H1 (cell line): ENCODE measurements around the gene YIF1A. TPM values are rescaled to one million over a fixed set of nuclear protein-coding genes. Genes with fewer than 3 reads are reported as not detected.

ENCODE experiments used
- BRCA1 ChIP-seq: IDR thresholded peaks from 2 replicates; pipeline ENCODE4 v1.6.1; 2012; ENCODE audit warnings: low read depth, low read length, improper control_type of control experiment
- KDM1A ChIP-seq: fragments of 200-600, 300-600 bp; sonication (generic); IDR thresholded peaks from 2 replicates; pipeline ENCODE4 v1.7.1; 2016; ENCODE audit warnings: mild to moderate bottlenecking, low read length, borderline replicate concordance
- RAD21 ChIP-seq, 2 experiments: IDR thresholded peaks in 1 of 2; conservative IDR thresholded peaks in 1 of 2; 2 replicates each; pipeline ENCODE4 v1.6.1; 2011; ENCODE audit warnings: low read depth in 2 of 2, low read length in 2 of 2, improper control_type of control experiment in 1 of 2, inconsistent platforms in 1 of 2, mild to moderate bottlenecking in 1 of 2, moderate library complexity in 1 of 2
- RXRA ChIP-seq: IDR thresholded peaks from 2 replicates; pipeline ENCODE4 v1.6.1; 2011; ENCODE audit warnings: low read depth, mild to moderate bottlenecking, low read length, moderate library complexity; ENCODE audit not compliant: insufficient read depth
- SP1 ChIP-seq: IDR thresholded peaks from 2 replicates; pipeline ENCODE4 v1.6.1; 2011; ENCODE audit warnings: low read depth, low read length
- TEAD4 ChIP-seq: IDR thresholded peaks from 2 replicates; pipeline ENCODE4 v1.6.1; 2012; ENCODE audit warnings: low read depth, low read length, inconsistent platforms, mixed read lengths
- YY1 ChIP-seq: IDR thresholded peaks from 2 replicates; pipeline ENCODE4 v1.6.1; 2011; ENCODE audit warnings: low read depth, mild to moderate bottlenecking, low read length
- polyA plus RNA-seq, 7 experiments: library from polyadenylated mRNA; depleted of rRNA in 3 of 7; stranded (reverse) in 5 of 7; unstranded in 2 of 7; fragments of >200 nt in 5 of 7; fragments of 200-250 nt in 2 of 7; gene quantifications; 1 replicate in 5 of 7; 2 replicates in 1 of 7; 4 replicates in 1 of 7; pipeline versions ENCODE4 v1.2.1 to v1.2.3, GENCODE V29; 2011 to 2013; ENCODE audit warnings: missing spikeins in 2 of 7, mixed read lengths in 2 of 7
- total RNA-seq: library from RNA; stranded (reverse); fragmentation: NEBNext Ultra II Directional; extraction: Animal tissue kit (Norgen Biotek cat#: 25700); gene quantifications from 2 replicates; pipeline ENCODE4 v1.2.1, GENCODE V29; 2021

Gene YIF1A
- total and polyA plus RNA-seq, 2 of the 8 experiments (the other 6 are each of a cell fraction or from before 2014, with no cell fraction given): 70.1 to 178 TPM

DNA sequence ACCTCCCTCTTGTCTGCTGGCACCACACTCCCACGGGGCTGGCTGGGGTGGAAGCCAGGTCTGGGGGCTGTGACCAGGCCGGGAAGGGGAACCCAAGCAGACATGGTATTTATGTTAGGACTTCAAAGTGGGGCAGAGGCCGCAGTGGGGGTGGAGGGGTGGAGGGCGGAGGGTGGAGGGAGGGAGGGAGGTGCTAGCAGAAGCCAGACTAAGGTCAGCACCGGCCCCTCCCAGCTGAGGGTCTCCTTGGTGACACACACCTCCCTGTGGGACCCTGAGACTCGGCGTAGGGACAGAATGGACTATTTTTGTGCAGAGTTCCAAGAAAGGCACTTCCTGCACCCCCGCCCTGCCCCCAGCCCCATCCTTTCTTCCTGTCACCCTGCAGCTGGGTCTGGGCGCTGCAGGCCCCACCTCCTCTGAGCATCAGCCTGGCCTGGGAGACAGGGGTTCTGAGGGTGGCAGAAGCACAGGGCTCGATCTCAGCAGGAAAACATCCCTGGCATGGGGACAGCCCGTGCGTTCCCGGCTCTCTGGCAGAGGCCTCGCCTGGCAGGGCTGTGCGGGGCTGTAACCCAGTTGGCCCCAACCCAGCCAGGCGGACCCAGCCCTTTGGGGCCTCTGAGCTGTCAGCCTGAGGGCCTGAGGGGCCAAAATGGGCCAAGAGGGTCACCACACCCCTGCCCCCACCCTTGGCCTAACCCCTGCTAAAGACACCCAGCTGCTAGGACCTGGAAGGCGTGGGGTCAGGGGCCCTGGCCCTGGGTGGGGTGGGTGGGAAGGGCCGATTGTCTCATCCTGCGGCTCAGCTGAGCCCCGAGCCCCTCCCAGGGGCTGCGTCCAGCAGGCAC lies 37.5 kb upstream of the YIF1A start (continued):
- TF ChIP-seq TEAD4 (no peak), SP1 (no peak), RXRA (no peak), RAD21 (IDR thresholded peaks at IDR 0.05 in 1 of 2, conservative IDR thresholded peaks at IDR 0.05 in 1 of 2; ENCODE audit: low read depth in 2 of 2, low read length in 2 of 2) (no peak), BRCA1 (no peak), KDM1A (no peak), YY1 (no peak)
- TF ChIP-seq, all 59 proteins: peak for 0
